Colonic mucosa (tissue), 4 donors: Measurements from ENCODE around the gene CYTH3. TPM values are rescaled to one million over a fixed set of nuclear protein-coding genes. Genes with fewer than 3 reads are reported as not detected.
"Not testable (repeated sequence)": the region's sequence is repeated elsewhere in the genome, so short reads cannot be mapped to it uniquely, and the experiment has no call there.

Source experiments
- DNase-seq: peaks from one replicate; pipeline ENCODE4 v3.0.0-alpha.2; 2020
- H3K27ac ChIP-seq: fragments of 200-600 bp; one replicate; pipeline ENCODE4 v1.8.0; 2021
- H3K27me3 ChIP-seq: fragments of 200-600 bp; one replicate; pipeline ENCODE4 v1.8.0; 2021
- H3K36me3 ChIP-seq: fragments of 200-600 bp; one replicate; pipeline ENCODE4 v1.8.0; 2021
- H3K4me1 ChIP-seq: fragments of 200-600 bp; one replicate; pipeline ENCODE4 v1.8.0; 2021; ENCODE audit warnings: mild to moderate bottlenecking
- H3K4me3 ChIP-seq: fragments of 200-600 bp; one replicate; pipeline ENCODE4 v1.8.0; 2021
- H3K9ac ChIP-seq, 2 donors: one replicate each; pipeline ENCODE4 v1.7.0; 2013; ENCODE audit warnings: control low read depth in 2 of 2, low read depth in 2 of 2, low read length in 2 of 2
- H3K9me3 ChIP-seq: fragments of 200-600 bp; one replicate; pipeline ENCODE4 v1.8.0; 2021
- intact Hi-C: fragments of 100-400 bp; cut with DNase I; formaldehyde crosslinking; loops from one replicate; pipeline ENCODE4 v1.14.1; 2022
- total RNA-seq, 2 donors: library from RNA; stranded (reverse); fragmentation: NEBNext Ultra II Directional in 1 of 2; extraction: Animal tissue kit (Norgen Biotek cat#: 25700) in 1 of 2; gene quantifications; one replicate each; pipeline ENCODE4 v1.2.1, GENCODE V29; 2021
- TF ChIP-seq, protein P1 (sequence below): fragments of 200-600 bp; IDR thresholded peaks from one replicate; pipeline ENCODE4 v1.8.0; 2022; ENCODE audit warnings: antibody characterized with exemption, mild to moderate bottlenecking
- donor health status: healthy.
- donor health status: DM: no; HTN: no; CAD: no.
- donor health status: DM: no; HTN: no; CAD: no.

The CYTH3 gene
- total RNA-seq, 2 donors from 2014 or later = 9.1 to 11.3 TPM

DNA sequence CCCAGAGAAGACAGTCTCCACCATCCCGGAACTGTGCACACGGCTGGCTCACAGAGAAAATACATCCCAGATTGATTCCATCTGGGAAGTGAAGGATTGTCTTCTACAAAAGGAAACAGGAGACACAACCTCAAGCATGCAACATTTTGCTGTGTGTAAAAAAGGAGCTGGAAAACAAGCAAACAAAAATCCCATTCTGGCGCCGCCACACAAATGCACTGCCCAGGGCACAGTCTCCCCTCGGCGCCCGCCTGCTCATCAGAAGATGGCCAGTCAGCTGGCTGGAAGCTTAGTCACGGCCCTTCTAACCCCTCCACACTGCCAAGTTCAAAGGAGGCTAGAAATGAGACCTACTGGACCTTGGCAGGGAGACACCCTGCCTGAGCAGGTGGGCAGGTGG, 14.1 kb upstream of the CYTH3 start:
- no peak overlapping the region for H3K4me3 ChIP-seq
- no peak for DNase-seq
- no peak overlapping the region for H3K9ac ChIP-seq
- H3K9me3 ChIP-seq = no peaks in the 10 kb centered on the region
- H3K36me3 ChIP-seq = no peaks in the 10 kb centered on the region
- H3K27ac ChIP-seq = no peak overlapping the region
- intact Hi-C loops = no loop called here
- TF ChIP-seq, protein P1, sequence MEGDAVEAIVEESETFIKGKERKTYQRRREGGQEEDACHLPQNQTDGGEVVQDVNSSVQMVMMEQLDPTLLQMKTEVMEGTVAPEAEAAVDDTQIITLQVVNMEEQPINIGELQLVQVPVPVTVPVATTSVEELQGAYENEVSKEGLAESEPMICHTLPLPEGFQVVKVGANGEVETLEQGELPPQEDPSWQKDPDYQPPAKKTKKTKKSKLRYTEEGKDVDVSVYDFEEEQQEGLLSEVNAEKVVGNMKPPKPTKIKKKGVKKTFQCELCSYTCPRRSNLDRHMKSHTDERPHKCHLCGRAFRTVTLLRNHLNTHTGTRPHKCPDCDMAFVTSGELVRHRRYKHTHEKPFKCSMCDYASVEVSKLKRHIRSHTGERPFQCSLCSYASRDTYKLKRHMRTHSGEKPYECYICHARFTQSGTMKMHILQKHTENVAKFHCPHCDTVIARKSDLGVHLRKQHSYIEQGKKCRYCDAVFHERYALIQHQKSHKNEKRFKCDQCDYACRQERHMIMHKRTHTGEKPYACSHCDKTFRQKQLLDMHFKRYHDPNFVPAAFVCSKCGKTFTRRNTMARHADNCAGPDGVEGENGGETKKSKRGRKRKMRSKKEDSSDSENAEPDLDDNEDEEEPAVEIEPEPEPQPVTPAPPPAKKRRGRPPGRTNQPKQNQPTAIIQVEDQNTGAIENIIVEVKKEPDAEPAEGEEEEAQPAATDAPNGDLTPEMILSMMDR = no peak
- no peaks in the 10 kb centered on the region for H3K27me3 ChIP-seq
- no peaks in the 10 kb centered on the region for H3K4me1 ChIP-seq

DNA sequence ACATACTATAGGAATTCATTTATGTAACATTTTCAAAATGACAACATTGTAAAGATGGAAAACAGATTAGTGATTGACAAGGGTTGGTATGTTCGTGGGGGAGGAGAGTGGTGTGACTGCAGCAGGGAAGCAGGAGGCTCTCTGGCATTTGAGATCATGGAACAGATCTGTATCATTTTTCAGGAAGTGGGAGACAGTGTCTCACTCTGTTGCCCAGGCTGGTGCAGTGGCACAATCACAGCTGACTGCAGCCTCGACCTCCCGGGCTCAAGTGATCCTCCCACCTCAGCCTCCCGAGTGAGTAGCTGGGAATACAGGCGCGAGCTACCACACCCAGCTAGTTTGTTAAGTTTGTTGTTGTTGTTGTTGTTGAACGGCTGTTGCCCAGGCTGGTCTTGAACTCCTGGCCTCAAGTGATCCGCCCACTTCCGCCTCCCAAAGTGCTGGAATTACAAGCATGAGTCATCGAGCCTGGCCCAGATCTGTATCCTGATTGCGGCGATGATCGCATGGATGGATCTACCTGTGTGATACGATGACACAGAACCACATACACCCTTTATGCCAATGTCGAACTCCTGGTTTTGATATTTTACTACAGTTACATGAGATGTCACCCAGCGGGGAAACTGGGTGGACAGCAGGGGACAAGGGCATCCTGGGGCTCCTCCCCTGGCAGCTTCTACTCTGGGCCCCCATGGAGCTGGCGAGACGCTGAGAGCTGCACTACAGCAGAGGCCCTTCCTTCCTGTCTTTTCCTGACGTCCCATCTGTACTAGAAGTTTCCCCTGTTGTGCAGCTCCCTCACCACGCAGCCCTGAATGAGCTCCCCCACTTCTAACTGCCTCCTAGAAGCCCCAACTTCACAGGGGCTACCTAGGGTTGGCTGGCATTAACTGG, 12.3 kb upstream of the CYTH3 start:
- no peaks in the 10 kb centered on the region for H3K27me3 ChIP-seq
- H3K9ac ChIP-seq = no peak overlapping the region
- no peaks in the 10 kb centered on the region for H3K36me3 ChIP-seq
- intact Hi-C loops = no loop called here
- H3K4me3 ChIP-seq = no peak overlapping the region
- DNase-seq = peak; percentile 29
- no peak overlapping the region for H3K27ac ChIP-seq
- TF ChIP-seq, protein P1 = no peak
- no peaks in the 10 kb centered on the region for H3K4me1 ChIP-seq
- H3K9me3 ChIP-seq = no peaks in the 10 kb centered on the region

DNA sequence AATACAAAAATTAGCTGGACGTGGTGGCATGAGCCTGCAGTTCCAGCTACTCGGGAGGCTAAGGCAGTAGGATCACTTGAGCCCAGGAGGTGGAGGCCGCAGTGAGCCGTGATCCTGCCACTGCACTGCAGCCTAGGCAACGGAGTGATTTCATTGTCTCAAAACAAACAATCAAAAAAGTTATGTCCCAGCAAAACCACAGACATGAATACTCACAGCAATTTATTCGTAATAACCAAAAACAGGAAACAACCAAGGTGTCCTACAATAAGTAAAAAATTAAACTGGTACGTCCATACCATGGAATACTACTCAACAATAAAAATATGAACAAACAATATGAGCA, 11.6 kb upstream of the CYTH3 start:
- TF ChIP-seq, protein P1 = no peak

DNA sequence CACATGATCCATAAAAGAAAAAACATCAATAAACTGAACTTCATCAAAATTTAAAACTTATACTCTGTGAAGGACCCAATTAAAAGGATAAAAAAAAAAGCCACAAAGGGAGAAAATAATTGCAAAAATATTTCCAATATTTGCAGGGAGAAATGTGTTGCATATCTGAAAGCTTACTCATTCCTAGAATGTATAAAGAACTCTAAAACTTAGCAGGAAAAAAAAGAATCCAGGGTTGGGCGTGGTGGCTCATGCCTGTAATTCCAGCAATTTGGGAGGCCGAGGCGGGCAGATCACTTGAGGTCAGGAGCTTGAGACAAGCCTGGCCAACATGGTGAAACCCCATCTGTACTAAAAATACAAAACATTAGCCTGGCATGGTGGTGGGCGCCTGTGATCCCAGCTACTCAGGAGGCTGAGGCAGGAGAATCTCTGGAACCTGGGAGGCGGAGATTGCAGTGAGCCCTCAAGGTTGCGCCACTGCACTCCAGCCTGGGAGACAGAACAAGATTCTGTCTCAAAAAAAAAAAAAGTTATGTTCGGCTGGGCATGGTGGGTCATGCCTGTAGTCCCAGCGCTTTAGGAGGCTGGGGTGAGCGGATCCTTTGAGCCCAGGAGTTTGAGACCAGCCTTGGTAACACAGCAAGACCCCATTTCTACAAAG, 11.1 kb upstream of the CYTH3 start:
- H3K9me3 ChIP-seq, H3K9ac ChIP-seq, H3K27me3 ChIP-seq, H3K27ac ChIP-seq, intact Hi-C loops, H3K4me3 ChIP-seq, H3K36me3 ChIP-seq, DNase-seq, H3K4me1 ChIP-seq: not testable (repeated sequence)

More for the DNA sequence above, 11.6 kb upstream of the CYTH3 start:
- H3K36me3 ChIP-seq = no peaks in the 10 kb centered on the region
- H3K27me3 ChIP-seq = no peaks in the 10 kb centered on the region
- H3K4me3 ChIP-seq = no peak overlapping the region
- no peak overlapping the region for H3K27ac ChIP-seq
- no peak overlapping the region for H3K9ac ChIP-seq
- H3K4me1 ChIP-seq = no peaks in the 10 kb centered on the region
- no peak for DNase-seq
- intact Hi-C loops = no loop called here
- H3K9me3 ChIP-seq = no peaks in the 10 kb centered on the region

DNA sequence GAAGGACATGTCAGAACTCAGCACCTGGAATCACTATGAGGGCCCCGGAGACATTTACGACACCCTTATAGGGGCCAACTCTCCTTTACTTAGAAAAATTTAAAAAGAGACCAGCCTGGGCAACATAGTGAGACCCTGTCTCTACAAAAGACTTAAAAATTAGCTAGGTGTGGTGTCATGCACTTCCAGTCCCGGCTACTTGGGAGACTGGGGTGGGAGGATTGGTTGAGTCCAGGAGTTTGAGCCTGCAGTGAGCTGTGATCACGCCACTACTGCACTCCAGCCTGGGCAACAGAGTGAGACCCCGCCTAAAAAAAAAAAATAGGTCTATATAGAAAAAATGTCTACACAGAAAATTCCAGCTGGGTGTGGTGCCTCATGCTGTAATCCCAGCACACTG, 7.5 kb upstream of the CYTH3 start:
- Histone ChIP-seq H3K4me1 (no peaks in the 10 kb centered on the region), H3K36me3 (no peaks in the 10 kb centered on the region), H3K27me3 (no peaks in the 10 kb centered on the region), H3K4me3 (no peak overlapping the region), H3K27ac (no peak overlapping the region), H3K9ac (no peak overlapping the region), H3K9me3 (no peaks in the 10 kb centered on the region)
- intact Hi-C loops = no loop called here
- TF ChIP-seq, protein P1 = no peak
- no peak for DNase-seq

DNA sequence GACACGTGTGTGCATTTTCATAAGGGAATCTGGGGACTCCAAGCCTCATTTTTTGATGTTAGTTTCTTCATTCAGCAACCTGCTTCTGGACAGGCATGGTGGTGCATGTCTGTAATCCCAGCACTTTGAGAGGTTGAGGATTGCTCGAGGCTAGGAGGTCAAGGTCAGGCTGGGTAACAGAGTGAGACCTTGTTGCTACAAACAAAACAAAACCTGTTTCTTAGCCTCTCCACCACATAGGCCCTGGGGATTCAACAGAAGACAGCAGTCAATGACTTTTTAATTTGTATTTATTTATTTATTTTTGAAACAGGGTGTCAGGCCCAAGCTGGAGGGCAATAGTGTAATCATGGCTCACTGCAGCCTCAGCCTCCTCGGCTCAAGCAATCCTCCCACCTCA, 6.9 kb upstream of the CYTH3 start:
- no peak for DNase-seq
- TF ChIP-seq, protein P1 = no peak
- Histone ChIP-seq H3K4me3 (no peak overlapping the region), H3K36me3 (no peaks in the 10 kb centered on the region), H3K9ac (no peak overlapping the region), H3K27me3 (no peaks in the 10 kb centered on the region), H3K4me1 (no peaks in the 10 kb centered on the region), H3K27ac (no peak overlapping the region), H3K9me3 (no peaks in the 10 kb centered on the region)
- intact Hi-C loops = no loop called here
